Measurements from ENCODE around the gene MBP.

The MBP gene

DNA sequence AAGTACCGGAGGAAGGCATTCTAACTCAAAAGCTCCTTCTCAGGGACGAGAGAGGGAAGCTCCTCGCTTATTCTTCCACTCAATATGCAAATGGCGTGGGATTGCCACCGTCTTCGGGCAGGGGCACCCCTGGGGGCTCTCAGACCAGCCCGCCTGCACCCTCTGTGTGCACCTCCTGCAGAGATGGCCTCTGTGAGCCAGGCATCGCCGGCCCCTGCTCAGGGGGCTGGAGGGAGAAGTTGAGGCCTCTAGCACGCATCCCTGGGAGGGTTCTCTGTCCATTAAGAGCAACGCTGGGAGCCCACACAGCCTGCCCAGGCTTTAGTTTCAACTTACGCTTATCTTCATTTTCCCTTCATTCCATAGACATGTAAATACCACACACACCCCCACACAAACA is 125.3 kb downstream of the MBP start:
- ATAC-seq, result no peak
- TF ChIP-seq RARB (CRISPR knock-in tag; IDR thresholded peaks at IDR 0.05), result no peak
- TF ChIP-seq, protein P1, sequence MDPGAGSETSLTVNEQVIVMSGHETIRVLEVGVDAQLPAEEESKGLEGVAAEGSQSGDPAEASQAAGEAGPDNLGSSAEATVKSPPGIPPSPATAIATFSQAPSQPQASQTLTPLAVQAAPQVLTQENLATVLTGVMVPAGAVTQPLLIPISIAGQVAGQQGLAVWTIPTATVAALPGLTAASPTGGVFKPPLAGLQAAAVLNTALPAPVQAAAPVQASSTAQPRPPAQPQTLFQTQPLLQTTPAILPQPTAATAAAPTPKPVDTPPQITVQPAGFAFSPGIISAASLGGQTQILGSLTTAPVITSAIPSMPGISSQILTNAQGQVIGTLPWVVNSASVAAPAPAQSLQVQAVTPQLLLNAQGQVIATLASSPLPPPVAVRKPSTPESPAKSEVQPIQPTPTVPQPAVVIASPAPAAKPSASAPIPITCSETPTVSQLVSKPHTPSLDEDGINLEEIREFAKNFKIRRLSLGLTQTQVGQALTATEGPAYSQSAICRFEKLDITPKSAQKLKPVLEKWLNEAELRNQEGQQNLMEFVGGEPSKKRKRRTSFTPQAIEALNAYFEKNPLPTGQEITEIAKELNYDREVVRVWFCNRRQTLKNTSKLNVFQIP (CRISPR knock-in tag; IDR thresholded peaks at IDR 0.05; ENCODE audit: borderline replicate concordance, low read depth), result no peak
- no peak for TF ChIP-seq ZC3H10 (CRISPR knock-in tag; IDR thresholded peaks at IDR 0.05)
- TF ChIP-seq GLIS3 (CRISPR knock-in tag; IDR thresholded peaks at IDR 0.05), result no peak
- TF ChIP-seq SNAI2 (CRISPR knock-in tag; IDR thresholded peaks at IDR 0.05), result no peak
- no peak for TF ChIP-seq ISL1 (CRISPR knock-in tag; IDR thresholded peaks at IDR 0.05)
- TF ChIP-seq ZFP30 (CRISPR knock-in tag; IDR thresholded peaks at IDR 0.05), result no peak
- TF ChIP-seq, protein P2, sequence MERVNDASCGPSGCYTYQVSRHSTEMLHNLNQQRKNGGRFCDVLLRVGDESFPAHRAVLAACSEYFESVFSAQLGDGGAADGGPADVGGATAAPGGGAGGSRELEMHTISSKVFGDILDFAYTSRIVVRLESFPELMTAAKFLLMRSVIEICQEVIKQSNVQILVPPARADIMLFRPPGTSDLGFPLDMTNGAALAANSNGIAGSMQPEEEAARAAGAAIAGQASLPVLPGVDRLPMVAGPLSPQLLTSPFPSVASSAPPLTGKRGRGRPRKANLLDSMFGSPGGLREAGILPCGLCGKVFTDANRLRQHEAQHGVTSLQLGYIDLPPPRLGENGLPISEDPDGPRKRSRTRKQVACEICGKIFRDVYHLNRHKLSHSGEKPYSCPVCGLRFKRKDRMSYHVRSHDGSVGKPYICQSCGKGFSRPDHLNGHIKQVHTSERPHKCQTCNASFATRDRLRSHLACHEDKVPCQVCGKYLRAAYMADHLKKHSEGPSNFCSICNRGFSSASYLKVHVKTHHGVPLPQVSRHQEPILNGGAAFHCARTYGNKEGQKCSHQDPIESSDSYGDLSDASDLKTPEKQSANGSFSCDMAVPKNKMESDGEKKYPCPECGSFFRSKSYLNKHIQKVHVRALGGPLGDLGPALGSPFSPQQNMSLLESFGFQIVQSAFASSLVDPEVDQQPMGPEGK (CRISPR knock-in tag; IDR thresholded peaks at IDR 0.05; ENCODE audit: borderline replicate concordance), result no peak
- TF ChIP-seq, protein P3, sequence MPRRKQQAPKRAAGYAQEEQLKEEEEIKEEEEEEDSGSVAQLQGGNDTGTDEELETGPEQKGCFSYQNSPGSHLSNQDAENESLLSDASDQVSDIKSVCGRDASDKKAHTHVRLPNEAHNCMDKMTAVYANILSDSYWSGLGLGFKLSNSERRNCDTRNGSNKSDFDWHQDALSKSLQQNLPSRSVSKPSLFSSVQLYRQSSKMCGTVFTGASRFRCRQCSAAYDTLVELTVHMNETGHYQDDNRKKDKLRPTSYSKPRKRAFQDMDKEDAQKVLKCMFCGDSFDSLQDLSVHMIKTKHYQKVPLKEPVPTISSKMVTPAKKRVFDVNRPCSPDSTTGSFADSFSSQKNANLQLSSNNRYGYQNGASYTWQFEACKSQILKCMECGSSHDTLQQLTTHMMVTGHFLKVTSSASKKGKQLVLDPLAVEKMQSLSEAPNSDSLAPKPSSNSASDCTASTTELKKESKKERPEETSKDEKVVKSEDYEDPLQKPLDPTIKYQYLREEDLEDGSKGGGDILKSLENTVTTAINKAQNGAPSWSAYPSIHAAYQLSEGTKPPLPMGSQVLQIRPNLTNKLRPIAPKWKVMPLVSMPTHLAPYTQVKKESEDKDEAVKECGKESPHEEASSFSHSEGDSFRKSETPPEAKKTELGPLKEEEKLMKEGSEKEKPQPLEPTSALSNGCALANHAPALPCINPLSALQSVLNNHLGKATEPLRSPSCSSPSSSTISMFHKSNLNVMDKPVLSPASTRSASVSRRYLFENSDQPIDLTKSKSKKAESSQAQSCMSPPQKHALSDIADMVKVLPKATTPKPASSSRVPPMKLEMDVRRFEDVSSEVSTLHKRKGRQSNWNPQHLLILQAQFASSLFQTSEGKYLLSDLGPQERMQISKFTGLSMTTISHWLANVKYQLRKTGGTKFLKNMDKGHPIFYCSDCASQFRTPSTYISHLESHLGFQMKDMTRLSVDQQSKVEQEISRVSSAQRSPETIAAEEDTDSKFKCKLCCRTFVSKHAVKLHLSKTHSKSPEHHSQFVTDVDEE (CRISPR knock-in tag; IDR thresholded peaks at IDR 0.05), result no peak
- TF ChIP-seq CREB5 (CRISPR knock-in tag; IDR thresholded peaks at IDR 0.05; ENCODE audit: low read depth), result no peak
- TF ChIP-seq ZNF565 (CRISPR knock-in tag; conservative IDR thresholded peaks at IDR 0.05; ENCODE audit: low read depth), result no peak
- TF ChIP-seq ZNF70 (CRISPR knock-in tag; IDR thresholded peaks at IDR 0.05), result no peak
- TF ChIP-seq ZFP3 (CRISPR knock-in tag; IDR thresholded peaks at IDR 0.05), result no peak
- TF ChIP-seq ARNTL (CRISPR knock-in tag; IDR thresholded peaks at IDR 0.05; ENCODE audit: borderline replicate concordance, low read depth), result no peak

DNA sequence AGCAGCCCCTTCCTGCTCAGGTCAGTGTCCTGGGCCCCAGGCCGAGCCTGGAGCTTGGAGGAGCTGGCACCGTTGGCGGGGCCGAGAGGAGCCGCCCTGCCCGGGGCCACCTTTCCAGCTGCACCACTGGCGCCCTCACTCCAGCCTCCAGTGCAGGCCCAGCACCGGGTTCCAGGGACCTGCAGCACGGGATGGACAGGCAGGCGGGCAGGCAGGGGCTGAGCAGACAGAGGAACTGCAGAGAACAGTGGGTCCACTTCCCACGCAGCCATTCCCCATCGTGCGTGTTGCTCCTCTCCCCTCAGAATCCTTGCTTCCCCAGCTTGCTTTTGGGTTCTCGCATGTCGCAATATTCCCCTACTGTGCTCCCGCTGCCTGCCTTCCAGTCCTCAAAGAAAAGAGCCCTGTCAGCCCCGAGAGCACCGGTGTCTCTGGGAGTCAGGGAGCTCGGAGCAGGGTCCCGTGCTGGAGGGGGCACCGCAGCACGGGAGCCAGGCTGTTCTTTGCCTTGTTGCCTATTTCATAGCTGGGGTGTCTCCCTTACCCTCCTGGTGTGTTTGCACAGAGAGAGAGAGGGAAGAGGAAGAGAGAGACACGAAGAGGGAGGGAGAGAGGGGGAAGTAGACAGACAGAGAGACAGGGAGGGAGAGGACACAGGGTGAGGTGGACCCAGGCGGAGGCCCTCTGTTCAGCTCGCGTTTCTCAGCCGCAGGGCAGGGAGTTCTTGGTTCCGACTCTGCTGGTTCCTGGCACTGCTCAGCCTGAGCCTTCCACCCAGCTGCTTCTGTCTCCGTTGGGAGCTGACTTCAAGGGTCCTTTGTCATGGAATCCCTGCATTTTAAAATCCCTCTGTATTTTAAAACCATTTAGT is 126.0 kb downstream of the MBP start:
- TF ChIP-seq PPARA (CRISPR knock-in tag; IDR thresholded peaks at IDR 0.05; ENCODE audit: borderline replicate concordance) (no peak), TOX (CRISPR knock-in tag; IDR thresholded peaks at IDR 0.05; ENCODE audit: borderline replicate concordance) (no peak), ZNF8 (CRISPR knock-in tag; IDR thresholded peaks at IDR 0.05) (no peak), ZNF70 (CRISPR knock-in tag; IDR thresholded peaks at IDR 0.05) (no peak), BACH2 (CRISPR knock-in tag; IDR thresholded peaks at IDR 0.05; ENCODE audit: borderline replicate concordance) (no peak), TCF4 (CRISPR knock-in tag; IDR thresholded peaks at IDR 0.05; ENCODE audit: borderline replicate concordance) (no peak)
- TF ChIP-seq, protein P1 (CRISPR knock-in tag; IDR thresholded peaks at IDR 0.05; ENCODE audit: borderline replicate concordance, low read depth), result no peak
- no peak for ATAC-seq

- TF ChIP-seq, protein P2 (CRISPR knock-in tag; IDR thresholded peaks at IDR 0.05; ENCODE audit: borderline replicate concordance), result no peak
- TF ChIP-seq ZFP3 (CRISPR knock-in tag; IDR thresholded peaks at IDR 0.05), result no peak
- TF ChIP-seq RARB (CRISPR knock-in tag; IDR thresholded peaks at IDR 0.05), result no peak
- ATAC-seq, result no peak
These were observed 126.9 kb downstream of the MBP start for GRCh38 chr18:77005651-77006195.

All from SK-N-SH treated with all-trans-retinoic acid at 6 μM for 48 hours (cell line).